Measurements from ENCODE around the gene PCDHGA1. TPM values are rescaled to one million over a fixed set of nuclear protein-coding genes. Genes with fewer than 3 reads are reported as not detected.

The PCDHGA1 gene
- total RNA-seq, 1 experiment from 2014 or later = 0.63 TPM

GRCh38 chr5:141521244-141521781 is 191.0 kb downstream of the PCDHGA1 start:
- Mint-ChIP-seq H3K36me3 (ENCODE audit: insufficient read depth in 1 of 3, low read depth in 3 of 3) (peaks cover 36 to 96% (median 60%) of the 10 kb centered on the region in 3 experiments; a peak in 6 of 7 replicates), H3K4me3 (no peak overlapping the region), H3K4me1 (peaks cover 20 to 21% of the 10 kb centered on the region in 2 experiments), H3K27ac (no peak overlapping the region), H3K27me3 (ENCODE audit: low read depth) (no peaks in the 10 kb centered on the region; the same call in 1 of the 2 replicates), H3K9me3 (no peaks in the 10 kb centered on the region)
- Histone ChIP-seq H2BK120ac (ENCODE audit: low read depth, low read length, poor library complexity, severe bottlenecking) (no peak overlapping the region), H3K14ac (ENCODE audit: insufficient read depth, low read length) (no peak overlapping the region), H3K4me2 (ENCODE audit: insufficient read depth, insufficient read length, low read length) (no peak overlapping the region), H3K9ac (ENCODE audit: extremely low read depth, insufficient read length, low read length) (no peak overlapping the region), H4K91ac (ENCODE audit: insufficient read length, low read depth, low read length) (no peak overlapping the region), H3K23me2 (ENCODE audit: insufficient read length, low read depth, low read length, poor library complexity, severe bottlenecking) (no peaks in the 10 kb centered on the region), H3K23ac (ENCODE audit: insufficient read length, low read depth, low read length) (no peak overlapping the region), H3K56ac (ENCODE audit: insufficient read length, low read depth, low read length) (no peak overlapping the region), H3K4ac (ENCODE audit: low read depth, low read length) (no peak overlapping the region), H2BK5ac (ENCODE audit: insufficient read length, low read length) (no peak overlapping the region), H2BK12ac (ENCODE audit: insufficient read length, low read depth, low read length) (no peak overlapping the region), H3K18ac (ENCODE audit: insufficient read length, low read depth, low read length) (no peak overlapping the region), H4K20me1 (ENCODE audit: control insufficient read depth, insufficient read depth, insufficient read length) (no peaks in the 10 kb centered on the region), H2BK20ac (ENCODE audit: low read depth, low read length, poor library complexity, severe bottlenecking) (no peak overlapping the region), H3K79me1 (ENCODE audit: insufficient read depth, low read depth, low read length, poor library complexity, severe bottlenecking) (peaks cover 2% of the 10 kb centered on the region), H2BK15ac (ENCODE audit: low read depth, low read length) (no peak overlapping the region), H3K27ac (ENCODE audit: insufficient read length, low read depth, low read length) (no peak overlapping the region), H4K8ac (replicated peaks; ENCODE audit: insufficient read length, low read depth, low read length) (no peak overlapping the region), H3K79me2 (ENCODE audit: insufficient read depth, low read length) (no peaks in the 10 kb centered on the region), H2AFZ (ENCODE audit: low read length) (no peak overlapping the region), H3T11ph (ENCODE audit: low read length) (no peak overlapping the region), H3K9me3 (ENCODE audit: control insufficient read depth, low read depth, low read length) (no peaks in the 10 kb centered on the region), H3K27me3 (ENCODE audit: insufficient read depth, low read length) (no peaks in the 10 kb centered on the region), H3K4me1 (ENCODE audit: insufficient read depth, low read length) (no peaks in the 10 kb centered on the region; the same call in 1 of the 2 replicates), H2AK5ac (ENCODE audit: insufficient read length, low read length) (no peak overlapping the region), H4K5ac (ENCODE audit: insufficient read length, low read depth, low read length) (no peak overlapping the region)
- whole genome bisulfite sequencing (ENCODE audit: extremely low coverage, insufficient read length, low lambda C conversion rate) = no CpG with 5 or more reads among the region's 2 CpGs
- DNase-seq = no peak
- TF ChIP-seq CTCF (conservative IDR thresholded peaks at IDR 0.05) = no peak
